22Rv1 (cell line): ENCODE measurements around the gene SNX21.

Experiments
- H3K27ac ChIP-seq: fragments of 450-650 bp; 2 replicates; pipeline ENCODE4 v1.5.1; 2017
- ZFX ChIP-seq: fragments of 450-650 bp; IDR thresholded peaks from 2 replicates; pipeline ENCODE4 v1.6.1; 2017; ENCODE audit warnings: antibody characterized with exemption, borderline replicate concordance
- TF ChIP-seq, protein P1 (sequence below): fragments of 450-650 bp; IDR thresholded peaks from 2 replicates; pipeline ENCODE4 v1.5.1; 2017; ENCODE audit warnings: mild to moderate bottlenecking

SNX21 gene

DNA sequence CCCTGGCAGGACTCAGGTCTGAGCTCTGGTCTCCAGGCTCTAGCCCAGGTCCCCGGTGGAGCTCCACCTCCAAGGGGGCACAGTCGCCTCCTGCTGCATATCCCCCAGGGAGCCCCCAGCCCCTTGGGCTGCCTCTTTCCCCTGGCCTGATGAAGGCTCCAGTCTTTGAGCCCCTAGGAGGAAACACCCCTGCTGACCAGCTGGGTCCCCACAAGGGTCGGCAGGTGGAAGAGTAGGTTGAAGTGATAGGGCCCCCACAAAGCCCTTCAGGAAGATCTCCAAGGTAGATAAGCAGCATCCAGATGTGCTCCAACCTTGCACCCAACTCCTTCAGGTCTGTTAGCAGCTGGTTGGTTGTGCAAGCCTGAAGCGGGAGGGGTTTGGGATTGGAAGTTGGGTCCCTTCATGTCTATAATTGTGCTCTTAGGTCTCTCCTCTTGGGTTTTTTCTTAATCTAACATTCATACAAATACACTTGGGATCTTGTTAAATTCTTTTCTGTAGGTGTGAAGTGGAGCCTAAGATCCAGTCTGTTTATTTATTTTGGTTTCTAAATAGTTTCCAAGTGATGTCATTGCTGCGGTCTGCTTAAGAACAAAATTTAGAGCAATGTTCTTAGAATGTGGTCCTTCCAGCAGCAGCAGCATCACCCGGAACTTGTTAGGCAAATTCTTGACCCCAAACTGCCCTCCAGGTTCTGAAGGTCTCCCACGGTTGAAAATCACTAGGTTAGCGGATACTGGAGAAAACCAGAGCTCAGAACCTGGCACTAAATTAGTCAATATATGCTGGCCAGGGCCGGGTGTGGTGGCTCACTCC lies 16.0 kb upstream of the SNX21 start:
- H3K27ac ChIP-seq = peak overlapping the region; percentile 32
- TF ChIP-seq, protein P1, sequence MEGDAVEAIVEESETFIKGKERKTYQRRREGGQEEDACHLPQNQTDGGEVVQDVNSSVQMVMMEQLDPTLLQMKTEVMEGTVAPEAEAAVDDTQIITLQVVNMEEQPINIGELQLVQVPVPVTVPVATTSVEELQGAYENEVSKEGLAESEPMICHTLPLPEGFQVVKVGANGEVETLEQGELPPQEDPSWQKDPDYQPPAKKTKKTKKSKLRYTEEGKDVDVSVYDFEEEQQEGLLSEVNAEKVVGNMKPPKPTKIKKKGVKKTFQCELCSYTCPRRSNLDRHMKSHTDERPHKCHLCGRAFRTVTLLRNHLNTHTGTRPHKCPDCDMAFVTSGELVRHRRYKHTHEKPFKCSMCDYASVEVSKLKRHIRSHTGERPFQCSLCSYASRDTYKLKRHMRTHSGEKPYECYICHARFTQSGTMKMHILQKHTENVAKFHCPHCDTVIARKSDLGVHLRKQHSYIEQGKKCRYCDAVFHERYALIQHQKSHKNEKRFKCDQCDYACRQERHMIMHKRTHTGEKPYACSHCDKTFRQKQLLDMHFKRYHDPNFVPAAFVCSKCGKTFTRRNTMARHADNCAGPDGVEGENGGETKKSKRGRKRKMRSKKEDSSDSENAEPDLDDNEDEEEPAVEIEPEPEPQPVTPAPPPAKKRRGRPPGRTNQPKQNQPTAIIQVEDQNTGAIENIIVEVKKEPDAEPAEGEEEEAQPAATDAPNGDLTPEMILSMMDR = no peak
- no peak for TF ChIP-seq ZFX

DNA sequence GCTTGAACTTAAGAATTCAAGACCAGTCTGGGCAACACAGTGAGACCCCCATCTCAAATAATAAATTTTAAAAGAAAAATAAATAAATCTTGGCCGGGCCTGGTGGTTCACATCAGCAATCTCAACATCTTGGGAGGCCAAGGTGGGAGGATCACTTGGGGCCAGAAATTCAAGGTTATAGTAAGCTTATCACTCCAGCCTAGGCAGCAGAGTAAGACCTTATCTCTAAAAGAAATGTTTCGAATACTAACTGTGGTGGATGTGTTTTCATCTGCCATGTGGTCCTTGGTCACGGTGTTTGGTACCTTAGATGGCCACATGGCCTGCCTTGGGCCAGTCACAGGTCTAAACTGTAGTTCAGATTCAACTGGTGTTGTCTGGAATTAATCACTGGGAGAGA lies 15.4 kb upstream of the SNX21 start:
- peak overlapping the region; percentile 32; the same call in 1 of the 2 replicates for H3K27ac ChIP-seq
- TF ChIP-seq, protein P1 = no peak
- TF ChIP-seq ZFX = no peak

DNA sequence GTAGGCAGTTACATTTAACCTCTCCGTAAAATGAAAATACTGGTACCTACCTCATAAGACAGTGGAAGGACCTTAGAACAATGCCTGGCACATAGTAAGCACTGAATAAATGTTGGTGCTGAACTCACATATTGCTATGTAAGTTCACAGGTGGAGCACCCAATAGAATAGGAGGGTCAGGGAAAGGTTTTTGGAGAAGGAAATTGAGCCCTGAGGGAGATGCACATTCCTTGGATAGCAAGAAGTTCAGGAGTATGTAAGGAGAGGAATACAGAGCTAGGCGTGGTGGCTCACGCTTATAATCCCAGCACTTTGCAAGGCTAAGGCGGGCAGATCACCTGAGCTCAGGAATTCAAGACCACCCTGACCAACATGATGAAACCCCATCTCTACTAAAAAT lies 14.1 kb upstream of the SNX21 start:
- TF ChIP-seq, protein P1 = no peak
- TF ChIP-seq ZFX = no peak
- H3K27ac ChIP-seq = no peak overlapping the region

- TF ChIP-seq, protein P1 = no peak
- no peak for TF ChIP-seq ZFX
- H3K27ac ChIP-seq = no peak overlapping the region
Observed at GRCh38 chr20:45821947-45822346, 11.7 kb upstream of the SNX21 start.

- TF ChIP-seq, protein P1 = no peak
- no peak for TF ChIP-seq ZFX
- H3K27ac ChIP-seq = no peak overlapping the region
Observed at GRCh38 chr20:45822857-45823256, 10.7 kb upstream of the SNX21 start.

DNA sequence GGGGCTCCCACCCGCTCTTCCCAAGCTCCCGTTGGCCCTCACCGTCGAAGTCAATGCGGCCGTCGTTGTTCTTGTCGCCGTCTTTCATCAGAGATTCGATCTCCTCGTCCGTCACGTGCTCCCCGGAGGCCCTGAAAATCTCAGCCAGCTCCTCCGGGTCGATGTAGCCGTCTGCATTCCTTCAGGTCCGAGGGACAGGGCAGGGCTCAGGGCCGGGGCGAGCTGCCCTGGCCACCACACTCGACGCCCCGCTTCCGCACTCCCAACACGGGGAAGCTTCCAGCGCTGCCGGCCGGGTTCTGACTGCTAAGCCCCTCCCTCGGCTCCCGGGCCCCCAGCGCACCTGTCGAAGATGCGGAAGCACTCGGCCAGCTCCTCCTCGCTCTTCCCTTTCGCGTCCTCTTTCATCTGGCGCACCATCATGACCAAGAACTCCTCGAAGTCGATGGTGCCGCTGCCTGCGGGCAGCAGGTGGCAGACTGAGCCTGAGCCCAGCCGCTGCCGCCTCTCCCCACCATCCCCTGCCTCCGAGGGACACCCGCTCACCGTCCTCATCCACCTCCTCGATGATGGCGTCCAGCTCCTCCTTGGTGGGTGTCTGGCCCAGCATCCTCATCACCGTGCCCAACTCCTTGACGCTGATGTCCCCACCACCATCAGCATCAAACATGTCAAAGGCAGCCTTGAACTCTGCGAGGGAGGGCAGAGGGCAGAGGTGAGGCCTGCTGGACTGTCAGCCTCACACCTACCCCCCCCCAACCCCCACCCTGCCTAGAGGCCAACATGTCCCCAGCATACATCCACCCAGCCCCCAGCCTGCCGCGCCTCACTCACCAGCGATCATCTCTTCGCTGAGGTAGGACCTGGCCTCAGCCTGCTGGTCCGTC lies 9.4 kb upstream of the SNX21 start:
- H3K27ac ChIP-seq = no peak overlapping the region
- TF ChIP-seq ZFX = no peak
- TF ChIP-seq, protein P1 = peak; percentile 47
